PC-3 (cell line): Measurements from ENCODE around the gene SLC39A11. TPM values are rescaled to one million over a fixed set of nuclear protein-coding genes. Genes with fewer than 3 reads are reported as not detected.
"Not testable (repeated sequence)": the region's sequence is repeated elsewhere in the genome, so short reads cannot be mapped to it uniquely, and the experiment has no call there.

Source experiments
- ATAC-seq: fragments of 200-7000 bp; cut with Tn5 transposase; 2 replicates; pipeline ENCODE4 v1.9.1; 2020; ENCODE audit warnings: mild to moderate bottlenecking, moderate library complexity
- BruUV-seq: library from RNA; stranded (reverse); fragments of 400-500 nt; replicated peaks from 2 replicates; lab custom pipeline; 2021; lab: Mats Ljungman, UMichigan
- CTCF ChIA-PET: fragments of 300-600 bp; sonication (Branson Sonifier 250); formaldehyde crosslinking; loops from one replicate; lab custom pipeline; 2022; ENCODE audit warnings: antibody characterized with exemption; lab: Charles Lee
- POLR2A ChIA-PET: fragments of 300-600 bp; sonication (Branson Sonifier 250); formaldehyde crosslinking; loops from one replicate; lab custom pipeline; 2022; ENCODE audit warnings: antibody characterized with exemption; ENCODE audit not compliant: unreplicated experiment; lab: Charles Lee
- DNase-seq: peaks from one replicate; pipeline ENCODE4 v3.0.0-alpha.2; 2015
- H2AFZ ChIP-seq: fragments of 300-600 bp; sonication (generic); 2 replicates; pipeline ENCODE4 v1.6.0; 2016; ENCODE audit warnings: antibody characterized with exemption, low read length
- H3F3A ChIP-seq: fragments of 300-600 bp; sonication (generic); one replicate; pipeline ENCODE4 v1.6.0; 2017; ENCODE audit warnings: antibody characterized with exemption, low read length, control low read depth, mild to moderate bottlenecking; ENCODE audit not compliant: unreplicated experiment
- H3K27ac ChIP-seq: fragments of 300-600 bp; sonication (generic); 2 replicates; pipeline ENCODE4 v1.5.1; 2016; ENCODE audit warnings: mild to moderate bottlenecking, low read length
- H3K27me3 ChIP-seq: fragments of 300-600 bp; sonication (generic); 2 replicates; pipeline ENCODE4 v1.6.1; 2016; ENCODE audit warnings: low read length, mixed read lengths
- H3K36me3 ChIP-seq: fragments of 300-600 bp; sonication (generic); 2 replicates; pipeline ENCODE4 v1.6.1; 2016; ENCODE audit warnings: low read depth, mixed run types, low read length, mixed read lengths
- H3K4me1 ChIP-seq: fragments of 300-600 bp; sonication (generic); 2 replicates; pipeline ENCODE4 v1.5.1; 2016; ENCODE audit warnings: low read length; ENCODE audit not compliant: insufficient read depth
- H3K4me2 ChIP-seq: fragments of 300-600 bp; sonication (generic); 2 replicates; pipeline ENCODE4 v1.6.0; 2016; ENCODE audit warnings: low read length
- H3K4me3 ChIP-seq: fragments of 300-600 bp; sonication (generic); 2 replicates; pipeline ENCODE4 v1.5.1; 2016; ENCODE audit warnings: mild to moderate bottlenecking, low read length, mixed read lengths
- H3K79me2 ChIP-seq: fragments of 300-600 bp; sonication (generic); 2 replicates; pipeline ENCODE4 v1.6.1; 2017; ENCODE audit warnings: low read length, mixed read lengths
- H3K9ac ChIP-seq: fragments of 300-600 bp; sonication (generic); 2 replicates; pipeline ENCODE4 v1.6.0; 2016; ENCODE audit warnings: mild to moderate bottlenecking, low read length
- H3K9me2 ChIP-seq: fragments of 300-600 bp; sonication (generic); replicated peaks from 2 replicates; pipeline ENCODE4 v1.6.1; 2016; ENCODE audit warnings: mixed run types, low read length, mixed read lengths
- H3K9me3 ChIP-seq: fragments of 300-600 bp; sonication (generic); 2 replicates; pipeline ENCODE4 v1.6.1; 2016; ENCODE audit warnings: low read length, mixed read lengths
- H4K20me1 ChIP-seq: fragments of 300-600 bp; sonication (generic); 2 replicates; pipeline ENCODE4 v1.6.1; 2016; ENCODE audit warnings: low read length, mixed read lengths
- CTCF ChIP-seq: fragments of 300-600 bp; sonication (generic); conservative IDR thresholded peaks from 2 replicates; pipeline ENCODE4 v1.5.1; 2017; ENCODE audit warnings: antibody characterized with exemption, low read depth, mild to moderate bottlenecking, low read length
- EZH2 ChIP-seq: fragments of 300-600 bp; sonication (generic); IDR thresholded peaks from one replicate; pipeline ENCODE4 v1.6.1; 2017; ENCODE audit warnings: antibody characterized with exemption, mild to moderate bottlenecking, low read length; ENCODE audit not compliant: unreplicated experiment
- EZH2phosphoT487 ChIP-seq: fragments of 300-600 bp; sonication (generic); IDR thresholded peaks from 2 replicates; pipeline ENCODE4 v1.6.1; 2018; ENCODE audit warnings: mild to moderate bottlenecking, antibody characterized with exemption, low read length, borderline replicate concordance
- intact Hi-C: fragments of 100-400 bp; cut with micrococcal nuclease; formaldehyde crosslinking; loops from 2 replicates; pipeline ENCODE4 v1.9.0; 2023
- total RNA-seq: library from RNA; depleted of rRNA; stranded (reverse); fragments of >200 nt; gene quantifications from 2 replicates; pipeline ENCODE4 v1.2.3, GENCODE V29; 2014

The SLC39A11 gene
- total RNA-seq, 1 experiment from 2014 or later: 37.7 TPM

GRCh38 chr17:73068322-73069153 lies 23.9 kb downstream of the SLC39A11 start:
- TF ChIP-seq EZH2phosphoT487 (no peak), CTCF (no peak), EZH2 (no peak)
- Histone ChIP-seq H3K4me3 (no peak overlapping the region), H3K27me3 (no peaks in the 10 kb centered on the region), H3K9me3 (no peaks in the 10 kb centered on the region), H3K4me2 (0 out of 2 replicates have a peak overlapping the region, but pooled peaks have one; percentile 4), H4K20me1 (no peaks in the 10 kb centered on the region), H3K9me2 (no peaks in the 10 kb centered on the region), H3K27ac (peak overlapping the region; percentile 50), H3K36me3 (0 out of 2 replicates have a peak, but pooled peaks cover 5% of the 10 kb centered on the region), H3K9ac (no peak overlapping the region), H3F3A (no peaks in the 10 kb centered on the region), H2AFZ (no peak overlapping the region), H3K79me2 (no peaks in the 10 kb centered on the region), H3K4me1 (peaks cover 12% of the 10 kb centered on the region)
- no TSS peak for BruUV-seq
- DNase-seq (peak; percentile 46), ATAC-seq (peak; percentile 15; the same call in 1 of the 2 replicates)
- POLR2A ChIA-PET: no interaction called here
- CTCF ChIA-PET: no interaction called here
- intact Hi-C loops: no loop called here

GRCh38 chr17:73067699-73068098 lies 24.8 kb downstream of the SLC39A11 start:
- H3K9me3 ChIP-seq, H2AFZ ChIP-seq, H3K9me2 ChIP-seq, intact Hi-C loops, H3F3A ChIP-seq, H3K27me3 ChIP-seq, H3K4me3 ChIP-seq, H3K4me2 ChIP-seq, BruUV-seq, POLR2A ChIA-PET, H3K79me2 ChIP-seq, H3K9ac ChIP-seq, H4K20me1 ChIP-seq, H3K36me3 ChIP-seq, CTCF ChIA-PET: not testable (repeated sequence)
- peaks cover 12% of the 10 kb centered on the region for H3K4me1 ChIP-seq
- peak; percentile 57 for DNase-seq
- peak; percentile 55 for ATAC-seq
- peak overlapping the region; percentile 50 for H3K27ac ChIP-seq

- no peak overlapping the region for H3K9ac ChIP-seq
- H3K4me2 ChIP-seq: no peak overlapping the region
- ChIA-PET POLR2A (no interaction called here), CTCF (no interaction called here)
- no peaks in the 10 kb centered on the region for H4K20me1 ChIP-seq
- ATAC-seq: no peak
- H3K4me1 ChIP-seq: peaks cover 12% of the 10 kb centered on the region
- no peaks in the 10 kb centered on the region for H3K27me3 ChIP-seq
- H3F3A ChIP-seq: no peaks in the 10 kb centered on the region
- no peaks in the 10 kb centered on the region for H3K9me3 ChIP-seq
- intact Hi-C loops: no loop called here
- no peaks in the 10 kb centered on the region for H3K79me2 ChIP-seq
- no peak for DNase-seq
- H3K27ac ChIP-seq: no peak overlapping the region
- H3K36me3 ChIP-seq: 0 out of 2 replicates have a peak, but pooled peaks cover 5% of the 10 kb centered on the region
- BruUV-seq: no TSS peak
- no peak overlapping the region for H3K4me3 ChIP-seq
- no peaks in the 10 kb centered on the region for H3K9me2 ChIP-seq
- TF ChIP-seq EZH2: no peak
- no peak for TF ChIP-seq CTCF
- no peak overlapping the region for H2AFZ ChIP-seq
These were observed 25.4 kb downstream of the SLC39A11 start for GRCh38 chr17:73067075-73067474.
